Measurements from ENCODE around the gene PUM1. TPM values are rescaled to one million over a fixed set of nuclear protein-coding genes. Genes with fewer than 3 reads are reported as not detected.

The PUM1 gene
- total RNA-seq, 1 donor from 2014 or later = 188 TPM

GRCh38 chr1:30889511-30889910, 176.0 kb downstream of the PUM1 start:
- Mint-ChIP-seq H3K36me3 (ENCODE audit: unreplicated experiment) (no peaks in the 10 kb centered on the region), H3K27me3 (ENCODE audit: unreplicated experiment) (peaks cover 9% of the 10 kb centered on the region), H3K4me3 (ENCODE audit: unreplicated experiment) (no peak overlapping the region), H3K27ac (ENCODE audit: unreplicated experiment) (no peak overlapping the region), H3K9me3 (ENCODE audit: unreplicated experiment) (no peaks in the 10 kb centered on the region), H3K4me1 (ENCODE audit: low read depth, unreplicated experiment) (peaks cover 23% of the 10 kb centered on the region)
- TF ChIP-seq CTCF (IDR thresholded peaks at IDR 0.05; ENCODE audit: partially characterized antibody, unreplicated experiment) = no peak
- no peak for DNase-seq

- no peaks in the 10 kb centered on the region for H3K36me3 Mint-ChIP-seq (ENCODE audit: unreplicated experiment)
- peaks cover 17% of the 10 kb centered on the region for H3K4me1 Mint-ChIP-seq (ENCODE audit: low read depth, unreplicated experiment)
- H3K27me3 Mint-ChIP-seq (ENCODE audit: unreplicated experiment) = peaks cover 9% of the 10 kb centered on the region
- no peak overlapping the region for H3K4me3 Mint-ChIP-seq (ENCODE audit: unreplicated experiment)
- no peaks in the 10 kb centered on the region for H3K9me3 Mint-ChIP-seq (ENCODE audit: unreplicated experiment)
- no peak overlapping the region for H3K27ac Mint-ChIP-seq (ENCODE audit: unreplicated experiment)
- TF ChIP-seq CTCF (IDR thresholded peaks at IDR 0.05; ENCODE audit: partially characterized antibody, unreplicated experiment) = no peak
- DNase-seq = no peak
Observed at GRCh38 chr1:30888975-30889374, 176.5 kb downstream of the PUM1 start.

- Mint-ChIP-seq H3K36me3 (ENCODE audit: unreplicated experiment) (no peaks in the 10 kb centered on the region), H3K4me3 (ENCODE audit: unreplicated experiment) (no peak overlapping the region), H3K27ac (ENCODE audit: unreplicated experiment) (no peak overlapping the region), H3K9me3 (ENCODE audit: unreplicated experiment) (no peaks in the 10 kb centered on the region), H3K27me3 (ENCODE audit: unreplicated experiment) (peaks cover 6% of the 10 kb centered on the region), H3K4me1 (ENCODE audit: low read depth, unreplicated experiment) (peaks cover 11% of the 10 kb centered on the region)
- no peak for TF ChIP-seq CTCF (IDR thresholded peaks at IDR 0.05; ENCODE audit: partially characterized antibody, unreplicated experiment)
- peak; percentile 42 for DNase-seq
Observed at GRCh38 chr1:30888391-30888790, 177.1 kb downstream of the PUM1 start.

- H3K4me3 Mint-ChIP-seq (ENCODE audit: unreplicated experiment) = no peak overlapping the region
- peaks cover 5% of the 10 kb centered on the region for H3K27me3 Mint-ChIP-seq (ENCODE audit: unreplicated experiment)
- TF ChIP-seq CTCF (IDR thresholded peaks at IDR 0.05; ENCODE audit: partially characterized antibody, unreplicated experiment) = no peak
- H3K4me1 Mint-ChIP-seq (ENCODE audit: low read depth, unreplicated experiment) = peaks cover 8% of the 10 kb centered on the region
- DNase-seq = no peak
- H3K27ac Mint-ChIP-seq (ENCODE audit: unreplicated experiment) = peak overlapping the region; percentile 77
- peaks cover 2% of the 10 kb centered on the region for H3K9me3 Mint-ChIP-seq (ENCODE audit: unreplicated experiment)
- H3K36me3 Mint-ChIP-seq (ENCODE audit: unreplicated experiment) = no peaks in the 10 kb centered on the region
Observed at GRCh38 chr1:30887485-30888315, 177.8 kb downstream of the PUM1 start.

GRCh38 chr1:30886710-30887428, 178.6 kb downstream of the PUM1 start:
- Mint-ChIP-seq H3K36me3 (ENCODE audit: unreplicated experiment) (no peaks in the 10 kb centered on the region), H3K9me3 (ENCODE audit: unreplicated experiment) (peaks cover 4% of the 10 kb centered on the region), H3K27me3 (ENCODE audit: unreplicated experiment) (peaks cover 2% of the 10 kb centered on the region), H3K4me1 (ENCODE audit: low read depth, unreplicated experiment) (peaks cover 8% of the 10 kb centered on the region), H3K27ac (ENCODE audit: unreplicated experiment) (peak overlapping the region; percentile 77), H3K4me3 (ENCODE audit: unreplicated experiment) (no peak overlapping the region)
- DNase-seq = no peak
- TF ChIP-seq CTCF (IDR thresholded peaks at IDR 0.05; ENCODE audit: partially characterized antibody, unreplicated experiment) = no peak
